ENCODE measurements around the gene KIAA0513.
A peak's percentile ranks its signal among the peaks of the same experiment; 100 is the strongest.

KIAA0513 gene

GRCh38 chr16:85041219-85042166, 13.9 kb downstream of the KIAA0513 start:
- Mint-ChIP-seq H3K4me1 (ENCODE audit: low read depth in 2 of 2) (no peaks in the 10 kb centered on the region), H3K27ac (no peak overlapping the region), H3K36me3 (ENCODE audit: insufficient read depth) (peaks cover 8% of the 10 kb centered on the region), H3K27me3 (no peaks in the 10 kb centered on the region), H3K9me3 (no peaks in the 10 kb centered on the region), H3K4me3 (no peak overlapping the region)
- no peak for DNase-seq
- no peak for ATAC-seq (replicated peaks)

- Mint-ChIP-seq H3K27me3 (no peaks in the 10 kb centered on the region), H3K9me3 (no peaks in the 10 kb centered on the region), H3K36me3 (ENCODE audit: insufficient read depth) (peaks cover 8% of the 10 kb centered on the region), H3K4me3 (no peak overlapping the region), H3K27ac (no peak overlapping the region), H3K4me1 (ENCODE audit: low read depth in 2 of 2) (no peaks in the 10 kb centered on the region)
- DNase-seq = no peak
- ATAC-seq (replicated peaks) = no peak
These were observed 14.6 kb downstream of the KIAA0513 start for GRCh38 chr16:85042167-85042526.

GRCh38 chr16:85042606-85043005, 15.0 kb downstream of the KIAA0513 start:
- H3K4me3 Mint-ChIP-seq = no peak overlapping the region
- H3K9me3 Mint-ChIP-seq = no peaks in the 10 kb centered on the region
- H3K27me3 Mint-ChIP-seq = no peaks in the 10 kb centered on the region
- DNase-seq (no peak), ATAC-seq (replicated peaks) (no peak)
- H3K27ac Mint-ChIP-seq = no peak overlapping the region
- H3K4me1 Mint-ChIP-seq (ENCODE audit: low read depth in 2 of 2) = no peaks in the 10 kb centered on the region
- H3K36me3 Mint-ChIP-seq (ENCODE audit: insufficient read depth) = peaks cover 6% of the 10 kb centered on the region

- H3K27me3 Mint-ChIP-seq = no peaks in the 10 kb centered on the region
- ATAC-seq (replicated peaks) (no peak), DNase-seq (no peak)
- H3K27ac Mint-ChIP-seq = no peak overlapping the region
- H3K4me1 Mint-ChIP-seq (ENCODE audit: low read depth in 2 of 2) = no peaks in the 10 kb centered on the region
- no peaks in the 10 kb centered on the region for H3K36me3 Mint-ChIP-seq (ENCODE audit: insufficient read depth)
- no peaks in the 10 kb centered on the region for H3K9me3 Mint-ChIP-seq
- H3K4me3 Mint-ChIP-seq = no peak overlapping the region
These were observed 17.5 kb downstream of the KIAA0513 start for GRCh38 chr16:85045077-85045476.

- ATAC-seq (replicated peaks) = no peak
- H3K4me3 Mint-ChIP-seq = no peak overlapping the region
- H3K36me3 Mint-ChIP-seq (ENCODE audit: insufficient read depth) = peaks cover 3% of the 10 kb centered on the region
- no peaks in the 10 kb centered on the region for H3K9me3 Mint-ChIP-seq
- DNase-seq = no peak
- H3K27me3 Mint-ChIP-seq = no peaks in the 10 kb centered on the region
- H3K27ac Mint-ChIP-seq = no peak overlapping the region
- no peaks in the 10 kb centered on the region for H3K4me1 Mint-ChIP-seq (ENCODE audit: low read depth in 2 of 2)
These were observed 18.3 kb downstream of the KIAA0513 start for GRCh38 chr16:85045641-85046471.

GRCh38 chr16:85046472-85046916, 18.9 kb downstream of the KIAA0513 start:
- Mint-ChIP-seq H3K27ac (no peak overlapping the region), H3K27me3 (no peaks in the 10 kb centered on the region), H3K36me3 (ENCODE audit: insufficient read depth) (peaks cover 4% of the 10 kb centered on the region), H3K9me3 (no peaks in the 10 kb centered on the region), H3K4me3 (no peak overlapping the region), H3K4me1 (ENCODE audit: low read depth in 2 of 2) (no peaks in the 10 kb centered on the region)
- DNase-seq (no peak), ATAC-seq (replicated peaks) (no peak)

- Mint-ChIP-seq H3K4me3 (no peak overlapping the region), H3K4me1 (ENCODE audit: low read depth in 2 of 2) (no peaks in the 10 kb centered on the region), H3K27me3 (no peaks in the 10 kb centered on the region), H3K27ac (no peak overlapping the region), H3K9me3 (no peaks in the 10 kb centered on the region), H3K36me3 (ENCODE audit: insufficient read depth) (peaks cover 4% of the 10 kb centered on the region)
- no peak for DNase-seq
- no peak for ATAC-seq (replicated peaks)
These were observed 19.6 kb downstream of the KIAA0513 start for GRCh38 chr16:85046931-85047866.

- Mint-ChIP-seq H3K4me1 (ENCODE audit: low read depth in 2 of 2) (no peaks in the 10 kb centered on the region), H3K4me3 (no peak overlapping the region), H3K9me3 (no peaks in the 10 kb centered on the region), H3K27ac (no peak overlapping the region), H3K27me3 (no peaks in the 10 kb centered on the region), H3K36me3 (ENCODE audit: insufficient read depth) (peaks cover 4% of the 10 kb centered on the region)
- DNase-seq (no peak), ATAC-seq (replicated peaks) (no peak)
These were observed 20.4 kb downstream of the KIAA0513 start for GRCh38 chr16:85047867-85048455.

- Mint-ChIP-seq H3K36me3 (ENCODE audit: insufficient read depth) (peaks cover 4% of the 10 kb centered on the region), H3K9me3 (no peaks in the 10 kb centered on the region), H3K4me3 (no peak overlapping the region), H3K4me1 (ENCODE audit: low read depth in 2 of 2) (no peaks in the 10 kb centered on the region), H3K27me3 (no peaks in the 10 kb centered on the region), H3K27ac (peak overlapping the region; percentile 35 to 39)
- ATAC-seq (replicated peaks) (no peak), DNase-seq (no peak)
These were observed 21.4 kb downstream of the KIAA0513 start for GRCh38 chr16:85048921-85049562.

GRCh38 chr16:85049706-85050305, 22.2 kb downstream of the KIAA0513 start:
- Mint-ChIP-seq H3K4me1 (ENCODE audit: low read depth in 2 of 2) (peaks cover under 1 to 2% of the 10 kb centered on the region in 2 donors), H3K27me3 (no peaks in the 10 kb centered on the region), H3K9me3 (no peaks in the 10 kb centered on the region), H3K27ac (peak overlapping the region in 1 of 2 donors; percentile 39), H3K4me3 (no peak overlapping the region), H3K36me3 (ENCODE audit: insufficient read depth) (peaks cover 6% of the 10 kb centered on the region)
- DNase-seq = no peak
- no peak for ATAC-seq (replicated peaks)

- Mint-ChIP-seq H3K27me3 (no peaks in the 10 kb centered on the region), H3K4me1 (ENCODE audit: low read depth in 2 of 2) (peaks cover 12 to 13% of the 10 kb centered on the region in 2 donors), H3K27ac (peak overlapping the region in 1 of 2 donors; percentile 41)
These were observed 23.5 kb downstream of the KIAA0513 start for GRCh38 chr16:85051067-85051581.

GRCh38 chr16:85051683-85052082, 24.1 kb downstream of the KIAA0513 start:
- H3K9me3 Mint-ChIP-seq = no peaks in the 10 kb centered on the region
- H3K4me1 Mint-ChIP-seq (ENCODE audit: low read depth in 2 of 2) = peaks cover 17 to 19% of the 10 kb centered on the region in 2 donors
- H3K27ac Mint-ChIP-seq = peak overlapping the region in 1 of 2 donors; percentile 41
- DNase-seq (no peak), ATAC-seq (replicated peaks) (no peak)
- peaks cover 14% of the 10 kb centered on the region for H3K36me3 Mint-ChIP-seq (ENCODE audit: insufficient read depth)
- H3K4me3 Mint-ChIP-seq = no peak overlapping the region
- no peaks in the 10 kb centered on the region for H3K27me3 Mint-ChIP-seq

More at GRCh38 chr16:85051067-85051581, 23.5 kb downstream of the KIAA0513 start:
- ATAC-seq (replicated peaks) (no peak), DNase-seq (no peak)
- no peak overlapping the region for H3K4me3 Mint-ChIP-seq
- no peaks in the 10 kb centered on the region for H3K9me3 Mint-ChIP-seq
- peaks cover 14% of the 10 kb centered on the region for H3K36me3 Mint-ChIP-seq (ENCODE audit: insufficient read depth)

All from effector memory CD8-positive, alpha-beta T cell (primary cell).